Measurements from ENCODE around the gene C9orf72.
A peak's percentile ranks its signal among the peaks of the same experiment; 100 is the strongest.

Gene C9orf72

DNA sequence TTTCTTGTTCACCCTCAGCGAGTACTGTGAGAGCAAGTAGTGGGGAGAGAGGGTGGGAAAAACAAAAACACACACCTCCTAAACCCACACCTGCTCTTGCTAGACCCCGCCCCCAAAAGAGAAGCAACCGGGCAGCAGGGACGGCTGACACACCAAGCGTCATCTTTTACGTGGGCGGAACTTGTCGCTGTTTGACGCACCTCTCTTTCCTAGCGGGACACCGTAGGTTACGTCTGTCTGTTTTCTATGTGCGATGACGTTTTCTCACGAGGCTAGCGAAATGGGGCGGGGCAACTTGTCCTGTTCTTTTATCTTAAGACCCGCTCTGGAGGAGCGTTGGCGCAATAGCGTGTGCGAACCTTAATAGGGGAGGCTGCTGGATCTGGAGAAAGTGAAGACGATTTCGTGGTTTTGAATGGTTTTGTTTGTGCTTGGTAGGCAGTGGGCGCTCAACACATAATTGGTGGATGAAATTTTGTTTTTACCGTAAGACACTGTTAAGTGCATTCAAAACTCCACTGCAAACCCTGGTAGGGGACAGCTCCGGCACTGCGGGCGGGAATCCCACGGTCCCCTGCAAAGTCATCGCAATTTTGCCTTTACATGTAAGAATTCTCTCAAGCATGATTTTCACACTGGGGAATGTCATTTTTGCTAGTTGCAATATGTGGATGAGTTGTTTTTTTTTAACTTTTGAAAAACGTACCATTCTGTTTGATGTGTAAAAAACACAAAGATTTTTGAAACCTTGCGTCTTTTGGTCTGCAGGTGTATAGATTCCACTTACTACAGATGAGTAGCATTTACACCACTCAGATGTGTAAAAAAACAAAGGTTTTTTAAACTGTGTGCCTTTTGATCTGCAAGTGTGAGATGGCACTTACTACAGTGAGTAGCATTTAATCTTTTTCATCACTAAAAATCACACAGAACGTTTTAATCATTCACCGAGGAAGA lies 631 bp upstream of the C9orf72 start:
- DNase-seq (ENCODE audit: low read depth): peak; percentile 92

GRCh38 chr9:27572566-27572917 lies 739 bp downstream of the C9orf72 start:
- peak; percentile 47 for DNase-seq (ENCODE audit: low read depth)

DNA sequence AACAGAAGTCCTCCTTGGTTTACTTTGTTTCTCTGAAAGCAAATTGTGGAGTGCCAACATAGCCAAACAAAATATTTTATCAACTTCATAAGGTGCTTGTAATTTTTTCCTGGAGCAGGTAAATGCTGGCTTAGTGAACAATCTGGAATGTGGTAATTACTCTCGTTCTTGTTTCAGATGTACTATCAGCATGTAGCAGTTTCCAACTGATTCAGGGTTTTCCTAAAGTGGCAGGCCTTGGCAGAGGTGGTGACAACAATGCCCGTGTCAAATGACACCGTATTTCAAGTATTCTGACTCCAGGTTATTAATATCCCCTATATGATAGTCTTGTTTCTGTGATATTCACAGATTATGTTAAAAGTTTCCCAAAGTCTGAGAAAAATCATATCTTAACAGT lies 1.2 kb downstream of the C9orf72 start:
- no peak for DNase-seq (ENCODE audit: low read depth)

DNA sequence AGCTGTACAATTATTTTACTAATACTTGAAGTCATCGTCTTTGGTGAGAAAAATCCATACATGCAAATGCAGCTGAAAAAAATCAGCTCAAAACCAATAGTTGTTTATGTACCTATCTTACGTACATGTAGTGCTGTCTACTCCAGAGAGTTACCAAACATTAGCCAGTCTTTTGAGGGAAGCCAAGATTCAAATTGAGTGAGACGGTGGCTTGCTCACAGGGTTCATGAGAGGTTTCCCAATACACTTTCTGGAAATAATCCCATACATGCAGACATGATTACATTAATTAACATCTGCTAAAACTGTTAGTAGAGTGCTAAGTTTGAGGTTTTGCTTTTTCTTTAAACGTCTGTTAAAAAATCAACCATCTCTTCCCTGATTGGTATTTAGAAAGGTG lies 2.3 kb downstream of the C9orf72 start:
- DNase-seq (ENCODE audit: low read depth): no peak

GRCh38 chr9:27569406-27569805 lies 3.9 kb downstream of the C9orf72 start:
- DNase-seq (ENCODE audit: low read depth): no peak

DNA sequence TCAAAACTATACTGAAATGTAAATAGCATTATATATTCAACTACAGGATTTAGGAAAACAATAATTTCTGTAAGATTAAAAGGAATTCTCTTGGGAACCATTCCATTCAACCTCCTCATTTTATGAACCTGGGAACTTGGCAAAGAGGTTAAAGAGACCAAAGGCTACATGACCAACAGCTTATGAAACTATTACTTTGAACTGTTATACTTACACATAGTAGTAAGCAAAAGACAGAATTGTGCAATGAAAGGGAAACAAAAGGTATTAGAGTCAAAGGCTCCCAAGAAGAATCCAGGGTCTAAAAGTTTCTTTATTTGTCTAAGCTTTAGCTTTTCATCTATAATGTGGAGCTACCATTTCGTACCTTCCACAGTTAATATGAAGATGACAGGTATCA lies 7.2 kb downstream of the C9orf72 start:
- no peak for DNase-seq (ENCODE audit: low read depth)

DNA sequence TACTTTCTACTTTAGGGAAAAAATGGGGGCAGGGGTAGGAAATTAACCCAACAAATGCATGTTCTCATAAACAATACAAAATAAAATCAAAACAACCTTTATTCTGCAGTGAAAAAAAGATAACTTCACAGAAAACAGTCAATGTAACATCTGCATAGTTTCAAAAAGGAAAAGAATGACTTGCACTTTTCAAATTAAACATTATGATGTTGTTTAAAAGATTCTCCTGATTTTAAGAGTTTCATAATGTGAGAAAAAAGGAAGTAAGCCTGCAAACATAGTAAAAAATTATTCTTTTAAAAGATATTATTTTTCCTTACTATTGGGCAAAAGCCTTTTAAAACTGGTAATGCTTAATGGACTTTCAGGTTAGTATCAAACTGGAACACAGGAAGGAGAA lies 7.6 kb downstream of the C9orf72 start:
- no peak for DNase-seq (ENCODE audit: low read depth)

DNA sequence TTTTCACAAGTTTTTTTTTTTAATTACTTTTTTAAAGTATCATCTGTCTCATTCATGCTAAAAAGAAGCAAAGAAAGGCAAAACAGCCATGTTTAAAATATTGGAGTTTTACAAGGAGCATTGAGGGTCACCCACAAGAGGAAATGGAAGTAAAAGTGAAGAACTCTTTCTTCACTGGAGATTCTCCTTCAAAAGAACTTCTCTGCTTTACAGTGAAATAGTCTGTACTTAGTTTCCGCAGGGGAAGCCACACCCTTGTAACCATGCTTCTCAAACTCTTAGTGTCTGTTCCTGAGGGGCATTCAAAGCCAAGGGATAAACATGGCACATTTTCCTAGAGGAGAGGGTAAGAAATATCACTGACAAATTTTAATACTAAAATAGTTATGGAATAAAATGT lies 8.6 kb downstream of the C9orf72 start:
- DNase-seq (ENCODE audit: low read depth): no peak

- DNase-seq (ENCODE audit: low read depth): no peak
Observed at GRCh38 chr9:27563738-27564430, 9.4 kb downstream of the C9orf72 start.

DNA sequence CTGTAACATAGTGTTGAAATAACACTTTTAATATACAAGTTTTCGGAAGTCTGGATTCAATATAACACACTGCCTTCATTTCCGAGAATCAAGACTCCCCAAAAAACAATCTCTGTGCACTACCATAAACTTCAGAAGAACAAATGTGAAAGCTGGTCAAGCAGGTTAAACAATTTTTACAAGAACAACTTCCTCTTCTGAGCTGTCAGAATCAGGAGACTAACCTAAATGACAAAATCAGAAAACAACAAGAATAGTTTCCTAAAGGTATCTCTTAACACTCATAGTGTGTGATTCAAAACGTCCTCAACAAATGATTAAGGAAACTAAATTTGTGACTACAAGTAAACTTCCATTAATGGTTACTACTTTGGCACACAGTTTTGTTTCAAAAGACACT lies 11.6 kb downstream of the C9orf72 start:
- no peak for DNase-seq (ENCODE audit: low read depth)

DNA sequence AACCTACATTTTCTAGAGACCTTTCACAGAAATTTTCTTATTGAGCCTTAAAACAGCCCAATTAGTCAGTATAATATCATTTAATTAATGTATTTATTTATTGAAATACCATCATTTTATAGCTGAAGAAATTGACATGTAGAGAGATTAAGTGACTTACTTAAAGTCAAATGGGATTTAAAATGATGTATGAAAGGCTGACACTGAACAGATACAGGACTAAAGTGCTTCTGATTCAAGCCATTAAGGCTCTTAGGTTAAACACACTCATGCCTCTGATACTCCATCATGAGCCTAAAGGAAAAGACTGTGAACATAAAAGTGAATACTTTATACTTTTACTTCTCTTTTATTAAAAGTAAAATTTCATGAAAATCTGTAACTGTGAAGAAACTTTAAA lies 12.8 kb downstream of the C9orf72 start:
- DNase-seq (ENCODE audit: low read depth): no peak

- DNase-seq (ENCODE audit: low read depth): no peak
Observed at GRCh38 chr9:27558307-27558706, 15.0 kb downstream of the C9orf72 start.

GRCh38 chr9:27556470-27556869 lies 16.8 kb downstream of the C9orf72 start:
- no peak for DNase-seq (ENCODE audit: low read depth)

DNA sequence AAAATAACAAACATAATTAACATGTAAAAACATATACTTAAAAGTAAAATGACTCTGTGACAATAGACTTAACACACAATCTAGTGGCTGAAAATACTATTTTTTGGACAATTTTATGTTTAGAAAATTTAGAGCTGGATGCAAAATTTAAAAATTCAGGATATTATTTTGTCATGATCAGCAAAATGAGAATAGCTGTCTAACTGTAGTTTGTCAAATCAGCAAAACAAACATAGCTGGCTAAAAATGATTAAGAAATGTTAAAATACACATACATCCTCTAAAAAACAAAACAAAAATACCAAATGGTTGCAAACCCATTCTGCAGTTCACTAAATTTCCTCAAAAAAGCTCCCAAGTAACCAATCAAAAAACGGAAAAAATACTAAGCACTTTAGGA lies 18.6 kb downstream of the C9orf72 start:
- DNase-seq (ENCODE audit: low read depth): no peak

GRCh38 chr9:27549196-27549755 lies 24.0 kb downstream of the C9orf72 start:
- DNase-seq (ENCODE audit: low read depth): no peak

GRCh38 chr9:27548055-27548741 lies 25.1 kb downstream of the C9orf72 start:
- DNase-seq (ENCODE audit: low read depth): no peak

- DNase-seq (ENCODE audit: low read depth): no peak
Observed at GRCh38 chr9:27545471-27545870, 27.8 kb downstream of the C9orf72 start.

DNA sequence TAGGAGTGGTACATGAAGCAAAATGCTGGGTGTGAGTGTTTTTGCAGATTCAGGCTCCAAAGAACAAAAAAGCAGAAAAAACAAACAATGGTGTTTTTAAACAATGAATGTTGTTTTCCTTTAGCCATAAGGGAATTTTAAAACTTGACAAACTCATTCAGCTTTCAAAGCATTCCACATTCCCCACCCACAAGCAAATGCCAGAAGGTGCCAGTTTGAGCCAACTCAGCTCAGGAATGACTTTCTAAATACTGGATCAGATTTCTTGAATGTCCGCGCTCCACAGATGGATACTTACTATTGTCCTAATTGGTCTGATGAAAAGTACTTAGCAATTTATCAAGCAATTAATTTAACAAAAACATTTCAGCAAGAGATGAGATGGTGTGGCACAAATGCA lies 30.8 kb downstream of the C9orf72 start:
- no peak for DNase-seq (ENCODE audit: low read depth)

GRCh38 chr9:27541740-27542139 lies 31.5 kb downstream of the C9orf72 start:
- DNase-seq (ENCODE audit: low read depth): no peak

DNA sequence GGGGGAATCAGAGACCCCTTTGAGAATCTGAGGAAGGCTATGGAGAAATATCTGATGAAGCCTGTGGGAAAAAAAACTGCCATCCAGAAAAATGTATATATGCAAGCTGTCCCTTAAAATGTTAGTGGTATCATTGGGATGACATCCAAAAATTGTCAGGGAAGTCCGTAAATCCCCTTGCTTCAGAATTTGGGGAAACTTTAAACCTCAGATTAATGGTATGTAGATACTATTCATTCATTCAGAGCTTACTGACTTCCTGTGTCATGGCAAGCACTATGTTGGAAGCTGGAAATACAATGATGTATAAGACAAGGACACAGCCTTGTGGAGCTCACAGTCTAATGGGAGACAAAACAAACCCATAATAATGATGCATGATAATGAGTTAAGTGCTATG lies 32.8 kb downstream of the C9orf72 start:
- no peak for DNase-seq (ENCODE audit: low read depth)

- DNase-seq (ENCODE audit: low read depth): no peak
Observed at GRCh38 chr9:27539479-27540441, 33.5 kb downstream of the C9orf72 start.

All from stimulated activated CD8-positive, alpha-beta memory T cell treated with anti-CD3 and anti-CD28 coated beads, Interleukin-12 subunit alpha, Interleukin-12 subunit beta, amount 100 ng/mL, for 1 hour (primary cell).